ENCODE data around the gene DNAH3. TPM values are rescaled to one million over a fixed set of nuclear protein-coding genes. Genes with fewer than 3 reads are reported as not detected.
"Not testable (repeated sequence)": the region's sequence is repeated elsewhere in the genome, so short reads cannot be mapped to it uniquely, and the experiment has no call there.

The DNAH3 gene, protein sequence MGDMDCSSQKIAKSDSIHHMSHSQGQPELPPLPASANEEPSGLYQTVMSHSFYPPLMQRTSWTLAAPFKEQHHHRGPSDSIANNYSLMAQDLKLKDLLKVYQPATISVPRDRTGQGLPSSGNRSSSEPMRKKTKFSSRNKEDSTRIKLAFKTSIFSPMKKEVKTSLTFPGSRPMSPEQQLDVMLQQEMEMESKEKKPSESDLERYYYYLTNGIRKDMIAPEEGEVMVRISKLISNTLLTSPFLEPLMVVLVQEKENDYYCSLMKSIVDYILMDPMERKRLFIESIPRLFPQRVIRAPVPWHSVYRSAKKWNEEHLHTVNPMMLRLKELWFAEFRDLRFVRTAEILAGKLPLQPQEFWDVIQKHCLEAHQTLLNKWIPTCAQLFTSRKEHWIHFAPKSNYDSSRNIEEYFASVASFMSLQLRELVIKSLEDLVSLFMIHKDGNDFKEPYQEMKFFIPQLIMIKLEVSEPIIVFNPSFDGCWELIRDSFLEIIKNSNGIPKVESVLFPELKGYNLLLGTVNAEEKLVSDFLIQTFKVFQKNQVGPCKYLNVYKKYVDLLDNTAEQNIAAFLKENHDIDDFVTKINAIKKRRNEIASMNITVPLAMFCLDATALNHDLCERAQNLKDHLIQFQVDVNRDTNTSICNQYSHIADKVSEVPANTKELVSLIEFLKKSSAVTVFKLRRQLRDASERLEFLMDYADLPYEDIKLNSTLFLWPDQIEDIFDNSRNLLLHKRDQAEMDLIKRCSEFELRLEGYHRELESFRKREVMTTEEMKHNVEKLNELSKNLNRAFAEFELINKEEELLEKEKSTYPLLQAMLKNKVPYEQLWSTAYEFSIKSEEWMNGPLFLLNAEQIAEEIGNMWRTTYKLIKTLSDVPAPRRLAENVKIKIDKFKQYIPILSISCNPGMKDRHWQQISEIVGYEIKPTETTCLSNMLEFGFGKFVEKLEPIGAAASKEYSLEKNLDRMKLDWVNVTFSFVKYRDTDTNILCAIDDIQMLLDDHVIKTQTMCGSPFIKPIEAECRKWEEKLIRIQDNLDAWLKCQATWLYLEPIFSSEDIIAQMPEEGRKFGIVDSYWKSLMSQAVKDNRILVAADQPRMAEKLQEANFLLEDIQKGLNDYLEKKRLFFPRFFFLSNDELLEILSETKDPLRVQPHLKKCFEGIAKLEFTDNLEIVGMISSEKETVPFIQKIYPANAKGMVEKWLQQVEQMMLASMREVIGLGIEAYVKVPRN (N-terminal part only)
- total RNA-seq (2014; rRNA removed; shearing (Covaris generic); ENCODE audit: low replicate concordance): not detected in 2 replicates

DNA sequence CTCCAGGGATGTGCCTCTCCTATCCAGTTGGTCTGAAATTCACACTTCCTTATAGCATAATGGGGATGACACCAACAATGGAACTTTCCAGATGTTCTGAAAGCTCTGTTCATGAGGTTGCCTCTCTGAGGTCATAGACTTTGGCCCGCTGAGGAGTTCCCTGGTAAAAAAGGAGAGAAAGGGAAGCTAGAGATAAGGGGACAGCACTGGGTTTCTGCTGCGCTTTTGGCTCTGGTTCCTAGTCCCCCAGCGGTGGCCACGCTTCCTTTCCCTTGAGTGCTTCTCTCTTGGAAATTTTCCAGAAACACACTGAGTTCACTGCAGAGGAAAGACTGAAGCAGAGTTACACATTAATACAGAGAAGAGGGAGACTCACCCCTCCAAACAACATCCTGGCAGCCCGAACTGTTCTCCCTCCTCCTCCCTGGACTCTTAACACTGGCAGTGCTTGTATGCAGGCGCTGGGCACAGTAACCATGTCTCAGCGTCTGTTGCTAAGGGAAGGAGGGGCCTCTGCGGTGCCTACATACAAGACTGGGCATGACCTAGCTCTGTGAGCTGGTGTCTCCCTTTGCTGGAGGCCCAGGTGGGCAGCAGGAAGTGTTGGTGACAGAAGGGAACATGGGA lies at the start of gene DNAH3:
TSS of gene DNAH3 (minus strand) at position 472 of the 627 bp plus-strand sequence. CDS start 527 bp downstream, outside the sequence.
- no peaks in the 10 kb centered on the region for H4K20me1 ChIP-seq (ENCODE audit: insufficient read depth, low read depth, low read length)
- no peaks in the 10 kb centered on the region for H3K36me3 ChIP-seq (ENCODE audit: insufficient read depth, low read length)
- H3K27me3 ChIP-seq (ENCODE audit: low read length): no peaks in the 10 kb centered on the region
- H3K9me2 ChIP-seq (replicated peaks; ENCODE audit: insufficient read depth, low read length): no peaks in the 10 kb centered on the region
- H3K4me1 ChIP-seq (ENCODE audit: low read length): no peaks in the 10 kb centered on the region
- H2AFZ ChIP-seq (ENCODE audit: low read length): no peak within 1 kb of the TSS
- no peaks in the 10 kb centered on the region for H3K9me3 ChIP-seq (ENCODE audit: low read length)
- no peak within 1 kb of the TSS for H3K4me2 ChIP-seq (ENCODE audit: low read depth, low read length, poor library complexity, severe bottlenecking)
- no peak for DNase-seq
- H3K9ac ChIP-seq (ENCODE audit: low read length): no peak within 1 kb of the TSS
- no peak within 1 kb of the TSS for H3K4me3 ChIP-seq (ENCODE audit: low read length)
- no peaks in the 10 kb centered on the region for H3K79me2 ChIP-seq (ENCODE audit: low read length)
- H3K27ac ChIP-seq (ENCODE audit: low read length): no peak within 1 kb of the TSS

DNA sequence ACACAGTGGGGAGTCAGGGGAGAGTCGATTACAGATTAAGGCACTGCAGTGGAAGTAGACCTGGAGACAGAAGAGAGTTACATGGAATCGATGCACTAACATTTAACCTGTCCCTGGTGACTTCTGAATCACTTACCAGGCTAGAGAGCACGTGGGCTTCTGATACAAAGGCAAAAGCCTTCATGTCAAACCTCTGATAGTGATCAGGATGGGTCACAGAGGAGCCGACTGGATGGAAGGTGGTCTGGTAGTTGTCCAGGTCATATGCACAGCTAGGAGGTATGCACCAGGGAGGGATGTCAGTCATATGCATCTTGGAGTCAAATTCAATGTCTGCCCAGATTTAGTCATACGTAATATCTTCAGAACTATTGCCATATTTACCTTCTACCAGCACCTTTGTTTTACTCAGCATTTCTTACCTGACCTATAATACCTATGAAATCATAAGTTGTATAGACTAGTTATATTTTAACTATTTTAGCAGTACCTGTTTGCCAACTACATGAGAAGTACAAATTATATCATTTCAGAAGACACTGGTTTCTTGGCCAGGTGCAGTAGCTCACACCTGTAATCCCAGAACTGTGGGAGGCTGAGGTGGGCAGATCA lies 49.1 kb upstream of the DNAH3 start:
- no peak for DNase-seq
- Histone ChIP-seq H3K4me1 (ENCODE audit: low read length) (peaks cover 10% of the 10 kb centered on the region), H3K9me3 (ENCODE audit: low read length) (no peaks in the 10 kb centered on the region), H3K9ac (ENCODE audit: low read length) (no peak overlapping the region), H3K36me3 (ENCODE audit: insufficient read depth, low read length) (no peaks in the 10 kb centered on the region), H3K4me2 (ENCODE audit: low read depth, low read length, poor library complexity, severe bottlenecking) (no peak overlapping the region), H3K4me3 (ENCODE audit: low read length) (no peak overlapping the region), H3K27ac (ENCODE audit: low read length) (no peak overlapping the region), H4K20me1 (ENCODE audit: insufficient read depth, low read depth, low read length) (no peaks in the 10 kb centered on the region), H3K9me2 (replicated peaks; ENCODE audit: insufficient read depth, low read length) (no peaks in the 10 kb centered on the region), H3K79me2 (ENCODE audit: low read length) (no peaks in the 10 kb centered on the region), H2AFZ (ENCODE audit: low read length) (no peak overlapping the region), H3K27me3 (ENCODE audit: low read length) (no peaks in the 10 kb centered on the region)

DNA sequence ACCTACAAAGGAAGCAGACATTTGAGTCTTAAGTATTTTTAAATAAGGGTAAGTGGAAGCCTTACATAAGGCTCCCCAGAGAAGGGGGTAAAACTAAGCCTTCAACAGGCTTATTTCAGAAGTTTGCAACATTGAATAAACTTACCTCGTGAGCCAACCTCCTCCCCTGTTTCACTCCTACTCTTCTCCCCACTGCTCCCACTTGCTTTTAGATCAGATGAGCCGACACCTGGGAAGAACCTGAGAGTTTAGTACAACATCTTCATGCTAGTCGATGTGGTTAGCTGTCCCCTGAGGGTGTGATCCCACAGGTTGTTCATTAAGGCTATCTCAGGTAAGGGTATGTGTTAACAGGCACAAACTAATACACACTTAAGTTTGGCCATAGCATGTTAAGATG lies 47.0 kb upstream of the DNAH3 start:
- H3K27me3 ChIP-seq (ENCODE audit: low read length): no peaks in the 10 kb centered on the region
- peaks cover 10% of the 10 kb centered on the region for H3K4me1 ChIP-seq (ENCODE audit: low read length)
- DNase-seq: no peak
- H3K79me2 ChIP-seq (ENCODE audit: low read length): no peaks in the 10 kb centered on the region
- H3K36me3 ChIP-seq (ENCODE audit: insufficient read depth, low read length): no peaks in the 10 kb centered on the region
- no peaks in the 10 kb centered on the region for H3K9me3 ChIP-seq (ENCODE audit: low read length)
- H2AFZ ChIP-seq (ENCODE audit: low read length): no peak overlapping the region
- no peaks in the 10 kb centered on the region for H4K20me1 ChIP-seq (ENCODE audit: insufficient read depth, low read depth, low read length)
- no peak overlapping the region for H3K4me3 ChIP-seq (ENCODE audit: low read length)
- H3K4me2 ChIP-seq (ENCODE audit: low read depth, low read length, poor library complexity, severe bottlenecking): no peak overlapping the region
- no peak overlapping the region for H3K27ac ChIP-seq (ENCODE audit: low read length)
- H3K9ac ChIP-seq (ENCODE audit: low read length): no peak overlapping the region
- H3K9me2 ChIP-seq (replicated peaks; ENCODE audit: insufficient read depth, low read length): no peaks in the 10 kb centered on the region

DNA sequence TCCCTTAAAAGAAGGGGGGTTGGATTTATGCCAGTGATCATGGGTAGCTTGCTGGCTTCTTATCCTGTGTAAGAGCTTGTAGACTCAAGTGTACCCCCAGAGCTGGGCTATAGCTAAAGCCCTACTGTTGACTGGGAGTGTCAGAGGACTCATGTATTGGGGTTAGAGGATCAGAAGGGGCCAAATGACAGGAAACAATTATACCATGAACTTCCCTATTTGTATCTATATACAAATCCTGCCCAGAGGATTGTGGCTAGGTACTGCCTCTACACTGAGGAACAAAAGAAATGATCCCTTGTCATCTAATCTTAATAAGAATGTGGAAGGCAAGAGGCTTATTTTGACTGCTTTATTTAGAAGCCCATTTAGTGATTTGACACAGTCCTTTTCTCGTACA lies 46.5 kb upstream of the DNAH3 start:
- no peaks in the 10 kb centered on the region for H3K9me3 ChIP-seq (ENCODE audit: low read length)
- H2AFZ ChIP-seq (ENCODE audit: low read length): no peak overlapping the region
- H3K9ac ChIP-seq (ENCODE audit: low read length): no peak overlapping the region
- no peaks in the 10 kb centered on the region for H4K20me1 ChIP-seq (ENCODE audit: insufficient read depth, low read depth, low read length)
- no peak overlapping the region for H3K4me2 ChIP-seq (ENCODE audit: low read depth, low read length, poor library complexity, severe bottlenecking)
- no peaks in the 10 kb centered on the region for H3K79me2 ChIP-seq (ENCODE audit: low read length)
- no peak overlapping the region for H3K4me3 ChIP-seq (ENCODE audit: low read length)
- no peak overlapping the region for H3K27ac ChIP-seq (ENCODE audit: low read length)
- H3K36me3 ChIP-seq (ENCODE audit: insufficient read depth, low read length): no peaks in the 10 kb centered on the region
- no peak for DNase-seq
- H3K9me2 ChIP-seq (replicated peaks; ENCODE audit: insufficient read depth, low read length): no peaks in the 10 kb centered on the region
- peaks cover 10% of the 10 kb centered on the region for H3K4me1 ChIP-seq (ENCODE audit: low read length)
- H3K27me3 ChIP-seq (ENCODE audit: low read length): 0 out of 2 replicates have a peak, but pooled peaks cover under 1% of the 10 kb centered on the region

DNA sequence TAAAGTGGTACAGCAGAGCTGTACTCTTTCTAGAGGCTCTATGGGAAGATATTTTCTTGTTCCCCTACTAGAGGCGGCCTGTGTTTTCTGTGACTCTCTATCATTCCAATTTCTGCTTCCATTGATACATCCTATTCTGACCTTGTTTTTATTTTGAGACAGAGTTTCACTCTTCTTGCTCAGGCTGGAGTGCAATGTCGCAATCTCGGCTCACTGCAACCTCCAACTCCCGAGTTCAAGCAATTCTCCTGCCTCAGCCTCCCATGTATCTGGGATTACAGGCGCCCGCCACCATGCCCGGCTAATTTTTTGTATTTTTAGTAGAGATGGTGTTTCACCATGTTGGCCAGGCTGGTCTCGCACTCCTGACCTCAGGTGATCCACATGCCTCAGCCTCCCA lies 44.7 kb upstream of the DNAH3 start:
- H3K4me2 ChIP-seq (ENCODE audit: low read depth, low read length, poor library complexity, severe bottlenecking); H4K20me1 ChIP-seq (ENCODE audit: insufficient read depth, low read depth, low read length); DNase-seq; H3K27ac ChIP-seq (ENCODE audit: low read length); H3K4me3 ChIP-seq (ENCODE audit: low read length); H3K36me3 ChIP-seq (ENCODE audit: insufficient read depth, low read length); H3K9ac ChIP-seq (ENCODE audit: low read length); H3K79me2 ChIP-seq (ENCODE audit: low read length); H3K9me2 ChIP-seq (replicated peaks; ENCODE audit: insufficient read depth, low read length); H3K27me3 ChIP-seq (ENCODE audit: low read length); H3K9me3 ChIP-seq (ENCODE audit: low read length); H2AFZ ChIP-seq (ENCODE audit: low read length): not testable (repeated sequence)
- H3K4me1 ChIP-seq (ENCODE audit: low read length): peaks cover 10% of the 10 kb centered on the region

DNA sequence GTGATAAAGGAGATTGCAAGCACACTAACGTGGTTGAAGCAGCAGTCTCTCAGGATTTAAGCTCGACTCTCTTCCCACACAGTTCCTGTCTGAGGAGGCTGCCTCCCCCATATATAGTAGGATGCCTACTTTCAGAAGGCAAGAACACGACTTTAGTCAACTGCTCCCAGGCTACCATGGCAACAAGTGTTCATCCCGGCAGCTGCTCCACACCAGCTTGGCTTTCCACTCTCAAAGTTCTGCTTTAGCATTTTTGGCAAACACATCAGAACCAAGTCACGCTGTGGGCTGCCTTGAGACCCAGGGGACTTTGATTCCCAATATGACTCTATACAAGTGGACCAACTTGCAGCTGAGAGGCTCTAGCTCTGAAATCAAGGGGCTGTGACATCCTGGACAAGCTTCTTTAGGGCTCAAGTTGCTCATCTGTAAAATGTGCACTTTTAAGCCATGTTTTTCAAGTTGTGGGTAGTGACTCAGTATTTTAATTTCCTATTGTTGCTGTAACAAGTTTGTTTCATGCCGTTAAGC lies 44.2 kb upstream of the DNAH3 start:
- H3K9ac ChIP-seq (ENCODE audit: low read length): no peak overlapping the region
- H3K79me2 ChIP-seq (ENCODE audit: low read length): no peaks in the 10 kb centered on the region
- 0 out of 2 replicates have a peak, but pooled peaks cover 3% of the 10 kb centered on the region for H3K27me3 ChIP-seq (ENCODE audit: low read length)
- H3K9me2 ChIP-seq (replicated peaks; ENCODE audit: insufficient read depth, low read length): no peaks in the 10 kb centered on the region
- no peaks in the 10 kb centered on the region for H4K20me1 ChIP-seq (ENCODE audit: insufficient read depth, low read depth, low read length)
- H2AFZ ChIP-seq (ENCODE audit: low read length): no peak overlapping the region
- DNase-seq: no peak
- no peaks in the 10 kb centered on the region for H3K36me3 ChIP-seq (ENCODE audit: insufficient read depth, low read length)
- H3K4me3 ChIP-seq (ENCODE audit: low read length): no peak overlapping the region
- H3K4me2 ChIP-seq (ENCODE audit: low read depth, low read length, poor library complexity, severe bottlenecking): no peak overlapping the region
- H3K27ac ChIP-seq (ENCODE audit: low read length): no peak overlapping the region
- H3K4me1 ChIP-seq (ENCODE audit: low read length): peaks cover 10% of the 10 kb centered on the region
- H3K9me3 ChIP-seq (ENCODE audit: low read length): no peaks in the 10 kb centered on the region

DNA sequence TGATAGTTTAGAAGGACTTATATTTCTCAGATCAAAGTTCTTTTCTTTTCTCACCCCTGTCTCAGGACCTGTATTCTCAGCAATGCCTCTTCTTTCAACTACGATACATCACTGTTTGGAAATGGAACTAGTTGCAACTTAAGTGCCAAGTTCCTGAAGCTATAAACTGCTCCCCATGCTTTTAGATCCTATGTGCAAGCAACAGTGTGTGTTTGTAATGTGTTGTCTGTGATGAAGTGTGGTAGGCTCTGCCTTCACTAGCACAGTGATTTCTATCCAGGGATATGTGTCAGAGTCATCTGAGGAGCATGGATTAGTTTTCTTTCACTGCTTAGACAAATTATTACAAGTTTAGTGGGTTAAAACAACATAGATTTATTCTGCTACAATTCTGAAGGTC lies 42.3 kb upstream of the DNAH3 start:
- no peaks in the 10 kb centered on the region for H3K9me3 ChIP-seq (ENCODE audit: low read length)
- H4K20me1 ChIP-seq (ENCODE audit: insufficient read depth, low read depth, low read length): no peaks in the 10 kb centered on the region
- H3K4me3 ChIP-seq (ENCODE audit: low read length): no peak overlapping the region
- H3K27ac ChIP-seq (ENCODE audit: low read length): no peak overlapping the region
- no peaks in the 10 kb centered on the region for H3K9me2 ChIP-seq (replicated peaks; ENCODE audit: insufficient read depth, low read length)
- no peak overlapping the region for H2AFZ ChIP-seq (ENCODE audit: low read length)
- H3K4me2 ChIP-seq (ENCODE audit: low read depth, low read length, poor library complexity, severe bottlenecking): no peak overlapping the region
- H3K36me3 ChIP-seq (ENCODE audit: insufficient read depth, low read length): no peaks in the 10 kb centered on the region
- DNase-seq: no peak
- peaks cover 15% of the 10 kb centered on the region for H3K4me1 ChIP-seq (ENCODE audit: low read length)
- H3K9ac ChIP-seq (ENCODE audit: low read length): no peak overlapping the region
- no peaks in the 10 kb centered on the region for H3K79me2 ChIP-seq (ENCODE audit: low read length)
- 0 out of 2 replicates have a peak, but pooled peaks cover 3% of the 10 kb centered on the region for H3K27me3 ChIP-seq (ENCODE audit: low read length)

All from Karpas-422 (cell line).